Keratinocyte (primary cell): Measurements from ENCODE around the gene CREB3L2.

Experiments
- EZH2 ChIP-seq: IDR thresholded peaks from one replicate; pipeline ENCODE4 v1.6.1; 2012; ENCODE audit warnings: inconsistent platforms, mild to moderate bottlenecking, low read length, moderate library complexity
- TF ChIP-seq, protein P1 (sequence below), 3 experiments: IDR thresholded peaks in 1 of 3; conservative IDR thresholded peaks in 1 of 3; optimal IDR thresholded peaks in 1 of 3; 2 replicates in 2 of 3; 3 replicates in 1 of 3; pipeline versions ENCODE3 to v1.5.1; 2011; ENCODE audit warnings: low read length in 3 of 3, mild to moderate bottlenecking in 3 of 3, moderate library complexity in 2 of 3, control low read depth in 1 of 3, inconsistent platforms in 1 of 3; ENCODE audit not compliant: insufficient read depth in 2 of 3; ENCODE audit errors: extremely low read depth in 1 of 3

GRCh38 chr7:137962875-137963507, 38.9 kb downstream of the CREB3L2 start:
- TF ChIP-seq, protein P1, sequence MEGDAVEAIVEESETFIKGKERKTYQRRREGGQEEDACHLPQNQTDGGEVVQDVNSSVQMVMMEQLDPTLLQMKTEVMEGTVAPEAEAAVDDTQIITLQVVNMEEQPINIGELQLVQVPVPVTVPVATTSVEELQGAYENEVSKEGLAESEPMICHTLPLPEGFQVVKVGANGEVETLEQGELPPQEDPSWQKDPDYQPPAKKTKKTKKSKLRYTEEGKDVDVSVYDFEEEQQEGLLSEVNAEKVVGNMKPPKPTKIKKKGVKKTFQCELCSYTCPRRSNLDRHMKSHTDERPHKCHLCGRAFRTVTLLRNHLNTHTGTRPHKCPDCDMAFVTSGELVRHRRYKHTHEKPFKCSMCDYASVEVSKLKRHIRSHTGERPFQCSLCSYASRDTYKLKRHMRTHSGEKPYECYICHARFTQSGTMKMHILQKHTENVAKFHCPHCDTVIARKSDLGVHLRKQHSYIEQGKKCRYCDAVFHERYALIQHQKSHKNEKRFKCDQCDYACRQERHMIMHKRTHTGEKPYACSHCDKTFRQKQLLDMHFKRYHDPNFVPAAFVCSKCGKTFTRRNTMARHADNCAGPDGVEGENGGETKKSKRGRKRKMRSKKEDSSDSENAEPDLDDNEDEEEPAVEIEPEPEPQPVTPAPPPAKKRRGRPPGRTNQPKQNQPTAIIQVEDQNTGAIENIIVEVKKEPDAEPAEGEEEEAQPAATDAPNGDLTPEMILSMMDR (optimal IDR thresholded peaks at IDR 0.05 in 1 of 3, IDR thresholded peaks at IDR 0.05 in 1 of 3, conservative IDR thresholded peaks at IDR 0.05 in 1 of 3; ENCODE audit: extremely low read depth in 1 of 3, insufficient read depth in 2 of 3, low read length in 3 of 3): no peak
- TF ChIP-seq EZH2: no peak
